MG63 (cell line): ENCODE measurements around the gene PKD1. TPM values are rescaled to one million over a fixed set of nuclear protein-coding genes. Genes with fewer than 3 reads are reported as not detected.

Source experiments
- DNase-seq: peaks from one replicate; pipeline ENCODE4 v3.0.0-alpha.2; 2020
- H3K27me3 ChIP-seq: fragments of 250-450 bp; sonication (Bioruptor Pico); 2 replicates; pipeline ENCODE4 v1.5.1; 2020; ENCODE audit warnings: mild to moderate bottlenecking, moderate library complexity
- H3K36me3 ChIP-seq: fragments of 250-450 bp; sonication (Bioruptor Pico); 2 replicates; pipeline ENCODE4 v1.5.1; 2020; ENCODE audit warnings: mild to moderate bottlenecking, moderate library complexity
- H3K4me3 ChIP-seq: fragments of 250-450 bp; sonication (Bioruptor Pico); 2 replicates; pipeline ENCODE4 v1.5.1; 2020; ENCODE audit warnings: mild to moderate bottlenecking, moderate library complexity
- H3K9me3 ChIP-seq: fragments of 250-450 bp; sonication (Bioruptor Pico); 2 replicates; pipeline ENCODE4 v1.5.1; 2020; ENCODE audit warnings: mild to moderate bottlenecking, moderate library complexity
- total RNA-seq: library from RNA; depleted of rRNA; stranded (reverse); fragments of >200 nt; shearing (Covaris generic); gene quantifications from 2 replicates; pipeline ENCODE4 v1.2.3, GENCODE V29; 2014; ENCODE audit warnings: low replicate concordance

Gene PKD1
- total RNA-seq, 1 experiment from 2014 or later = 106 TPM

DNA sequence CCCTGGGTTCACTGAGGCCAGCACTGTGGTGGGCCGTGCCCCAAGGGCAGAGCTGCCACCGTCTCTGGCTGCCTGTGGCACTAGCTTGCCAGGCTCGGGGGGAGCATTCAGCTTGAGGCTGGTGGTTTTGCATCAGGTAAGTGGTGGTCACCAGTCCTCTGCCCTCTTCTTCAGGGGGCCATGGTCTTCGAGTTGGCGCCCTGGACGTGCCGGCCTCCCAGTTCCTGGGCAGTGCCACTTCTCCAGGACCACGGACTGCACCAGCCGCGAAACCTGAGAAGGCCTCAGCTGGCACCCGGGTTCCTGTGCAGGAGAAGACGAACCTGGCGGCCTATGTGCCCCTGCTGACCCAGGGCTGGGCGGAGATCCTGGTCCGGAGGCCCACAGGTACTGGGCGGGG, 55.7 kb downstream of the PKD1 start:
- H3K4me3 ChIP-seq = no peak overlapping the region
- H3K9me3 ChIP-seq = no peaks in the 10 kb centered on the region
- no peak for DNase-seq
- peaks cover 36% of the 10 kb centered on the region for H3K36me3 ChIP-seq
- no peaks in the 10 kb centered on the region for H3K27me3 ChIP-seq

DNA sequence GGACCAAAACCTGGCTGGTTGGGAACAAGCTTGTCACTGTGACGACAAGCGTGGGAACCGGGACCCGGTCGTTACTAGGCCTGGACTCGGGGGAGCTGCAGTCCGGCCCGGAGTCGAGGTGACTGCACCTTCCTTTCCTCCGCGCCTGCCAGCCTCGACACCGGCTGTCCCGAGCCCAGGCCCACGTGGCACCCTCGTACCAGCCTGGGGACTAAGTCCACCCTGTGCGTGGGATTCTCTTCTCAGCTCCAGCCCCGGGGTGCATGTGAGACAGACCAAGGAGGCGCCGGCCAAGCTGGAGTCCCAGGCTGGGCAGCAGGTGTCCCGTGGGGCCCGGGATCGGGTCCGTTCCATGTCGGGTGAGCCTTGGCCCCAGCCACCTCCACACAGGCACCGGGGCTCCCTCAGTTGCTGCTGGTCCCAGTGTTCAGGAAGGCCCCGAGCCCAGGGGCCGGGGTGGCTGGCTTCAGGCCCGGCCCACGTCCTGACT, 56.3 kb downstream of the PKD1 start:
- DNase-seq = no peak
- Histone ChIP-seq H3K27me3 (no peaks in the 10 kb centered on the region), H3K4me3 (no peak overlapping the region), H3K36me3 (peaks cover 32% of the 10 kb centered on the region), H3K9me3 (no peaks in the 10 kb centered on the region)

DNA sequence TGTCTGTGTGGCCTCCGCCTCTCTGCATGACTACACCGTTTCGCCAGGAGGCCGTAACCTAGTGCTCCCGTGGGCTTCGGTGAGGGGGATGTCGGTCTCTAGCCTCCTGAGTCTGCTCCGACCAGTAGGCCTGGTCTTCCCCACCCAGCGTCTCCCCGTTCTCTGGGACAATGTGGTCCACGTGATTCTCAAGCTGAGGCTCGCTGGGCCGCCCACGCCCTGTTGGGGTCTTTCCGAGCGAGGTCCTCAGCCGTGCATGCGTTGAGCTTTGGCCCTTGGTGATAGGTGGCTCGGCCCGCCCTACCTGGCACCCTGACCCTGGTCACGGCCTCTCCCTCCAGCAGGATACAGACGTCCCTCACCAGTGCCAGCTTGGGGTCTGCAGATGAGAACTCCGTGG, 57.0 kb downstream of the PKD1 start:
- no peak for DNase-seq
- no peaks in the 10 kb centered on the region for H3K9me3 ChIP-seq
- H3K4me3 ChIP-seq = no peak overlapping the region
- peaks cover 30% of the 10 kb centered on the region for H3K36me3 ChIP-seq
- H3K27me3 ChIP-seq = no peaks in the 10 kb centered on the region

DNA sequence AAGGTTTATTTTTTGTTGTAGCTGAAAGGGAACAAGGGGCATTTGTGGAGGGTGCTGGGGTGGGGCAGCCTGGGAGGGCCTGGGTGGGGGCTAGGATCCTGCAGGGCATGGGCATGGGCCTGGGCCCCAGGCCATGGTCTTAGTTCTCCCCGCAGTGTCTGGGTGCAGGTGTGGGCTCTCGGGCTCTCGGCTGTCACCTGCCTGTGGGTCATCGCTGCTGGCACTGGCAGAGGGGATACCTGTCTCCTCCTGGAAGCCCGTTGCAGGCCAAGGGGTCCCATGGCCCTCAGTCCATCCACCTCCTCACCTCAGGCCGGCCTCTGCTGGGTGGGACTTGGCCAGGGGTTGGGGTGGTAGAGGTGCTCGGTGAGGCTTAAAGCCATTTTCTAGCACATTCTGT, 57.6 kb downstream of the PKD1 start:
- no peaks in the 10 kb centered on the region for H3K9me3 ChIP-seq
- DNase-seq = no peak
- no peak overlapping the region for H3K4me3 ChIP-seq
- H3K27me3 ChIP-seq = no peaks in the 10 kb centered on the region
- H3K36me3 ChIP-seq = peaks cover 35% of the 10 kb centered on the region

DNA sequence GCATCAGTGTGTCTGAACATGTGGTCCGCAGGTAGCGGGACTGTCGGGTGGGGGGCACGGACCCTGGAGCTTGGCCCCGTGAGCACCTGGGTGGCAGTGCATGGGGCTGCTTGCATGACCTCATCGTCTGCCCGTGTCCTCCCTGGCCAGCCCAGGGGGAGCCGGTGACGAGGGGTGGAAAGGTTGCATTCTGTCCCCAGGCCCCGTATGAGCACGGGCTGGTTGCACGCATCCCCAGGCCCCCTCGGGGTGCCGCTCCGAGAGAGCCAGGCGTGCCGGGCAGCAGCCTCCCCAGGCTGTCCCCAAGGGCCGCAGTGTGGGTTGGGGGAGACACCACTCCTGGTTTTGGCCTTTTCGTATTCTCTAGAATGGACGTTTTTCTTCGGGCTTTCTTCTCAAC, 58.0 kb downstream of the PKD1 start:
- Histone ChIP-seq H3K36me3 (peaks cover 39% of the 10 kb centered on the region), H3K27me3 (no peaks in the 10 kb centered on the region), H3K9me3 (no peaks in the 10 kb centered on the region), H3K4me3 (no peak overlapping the region)
- DNase-seq = no peak

DNA sequence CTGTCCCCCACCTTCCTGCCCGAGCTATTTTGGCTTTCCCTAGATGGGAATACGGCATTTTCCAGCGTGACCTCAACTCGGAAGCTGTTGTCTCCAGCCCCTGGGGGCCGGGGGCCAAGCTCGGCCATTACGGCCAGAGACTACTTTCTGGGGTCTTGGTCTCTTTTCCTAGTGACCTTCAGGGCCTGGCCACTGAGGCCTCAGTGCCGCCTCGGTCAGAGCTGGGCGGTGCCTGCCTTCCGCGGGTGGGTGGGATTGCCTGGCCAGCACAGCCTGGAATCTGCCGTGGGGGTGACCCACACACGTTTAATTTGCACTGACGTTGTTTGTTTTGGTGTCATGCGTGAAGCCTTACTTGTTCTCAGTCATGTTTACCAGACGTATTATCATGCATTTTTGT, 58.7 kb downstream of the PKD1 start:
- H3K4me3 ChIP-seq = no peak overlapping the region
- H3K27me3 ChIP-seq = no peaks in the 10 kb centered on the region
- peaks cover 34% of the 10 kb centered on the region for H3K36me3 ChIP-seq
- no peak for DNase-seq
- no peaks in the 10 kb centered on the region for H3K9me3 ChIP-seq

DNA sequence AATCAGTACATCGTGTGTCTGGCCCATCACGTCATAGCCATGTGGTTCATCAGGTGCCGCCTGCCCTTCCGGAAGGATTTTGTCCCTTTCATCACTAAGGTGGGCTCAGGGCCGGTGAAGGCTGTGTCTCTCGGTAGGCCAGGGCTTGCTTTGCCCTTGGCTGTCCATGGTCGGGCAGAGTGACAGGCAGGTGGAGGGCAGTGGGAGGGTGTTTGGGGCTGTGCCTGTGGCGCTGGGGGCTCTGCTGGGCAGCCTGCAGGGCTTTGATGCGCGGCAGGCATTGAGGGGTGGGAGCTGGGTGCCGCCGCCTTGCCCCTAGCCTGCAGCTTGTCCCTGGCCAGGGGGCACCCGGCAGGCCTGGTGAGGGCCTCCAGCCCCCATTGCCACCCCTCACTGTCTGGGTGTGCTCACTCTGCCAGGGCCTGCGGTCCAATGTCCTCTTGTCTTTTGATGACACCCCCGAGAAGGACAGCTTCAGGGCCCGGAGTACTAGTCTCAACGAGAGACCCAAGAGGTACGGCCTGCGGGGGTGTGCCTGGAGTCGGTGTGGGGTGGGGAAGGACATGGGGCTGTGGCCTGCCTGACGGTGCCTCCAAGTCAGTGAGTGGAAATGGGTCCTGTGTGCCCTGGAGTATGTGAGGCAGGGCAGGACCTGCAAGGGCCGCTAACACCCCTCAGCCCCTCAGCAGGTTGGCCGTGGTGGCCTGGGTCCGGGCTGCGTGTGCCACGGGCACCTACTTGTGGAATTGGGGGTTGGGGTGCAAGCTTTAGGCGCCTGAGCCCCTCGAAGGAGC, 59.4 kb downstream of the PKD1 start:
- H3K9me3 ChIP-seq = no peaks in the 10 kb centered on the region
- H3K4me3 ChIP-seq = no peak overlapping the region
- H3K27me3 ChIP-seq = no peaks in the 10 kb centered on the region
- peaks cover 30% of the 10 kb centered on the region for H3K36me3 ChIP-seq
- DNase-seq = no peak

DNA sequence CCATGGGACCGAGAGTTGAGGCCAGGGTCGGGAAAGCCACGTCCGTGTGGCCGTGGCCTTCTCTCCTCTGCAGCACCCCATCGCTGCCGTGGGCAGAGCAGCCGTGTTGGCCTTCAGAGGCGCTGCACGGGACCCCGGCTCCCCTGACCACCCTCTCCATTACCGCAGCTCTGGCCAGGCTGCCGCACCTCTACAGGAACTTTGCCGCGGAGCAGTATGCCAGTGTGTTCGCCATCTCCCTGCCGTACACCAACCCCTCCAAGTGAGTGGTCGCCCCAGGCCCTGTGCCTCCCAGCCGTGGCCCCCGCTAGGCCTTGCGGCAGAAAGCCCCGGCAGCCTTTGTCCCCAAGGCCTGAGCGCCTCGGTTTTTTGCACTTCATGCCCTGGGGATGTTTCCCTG, 60.1 kb downstream of the PKD1 start:
- DNase-seq = no peak
- Histone ChIP-seq H3K9me3 (no peaks in the 10 kb centered on the region), H3K4me3 (no peak overlapping the region), H3K36me3 (peaks cover 29% of the 10 kb centered on the region), H3K27me3 (no peaks in the 10 kb centered on the region)

DNA sequence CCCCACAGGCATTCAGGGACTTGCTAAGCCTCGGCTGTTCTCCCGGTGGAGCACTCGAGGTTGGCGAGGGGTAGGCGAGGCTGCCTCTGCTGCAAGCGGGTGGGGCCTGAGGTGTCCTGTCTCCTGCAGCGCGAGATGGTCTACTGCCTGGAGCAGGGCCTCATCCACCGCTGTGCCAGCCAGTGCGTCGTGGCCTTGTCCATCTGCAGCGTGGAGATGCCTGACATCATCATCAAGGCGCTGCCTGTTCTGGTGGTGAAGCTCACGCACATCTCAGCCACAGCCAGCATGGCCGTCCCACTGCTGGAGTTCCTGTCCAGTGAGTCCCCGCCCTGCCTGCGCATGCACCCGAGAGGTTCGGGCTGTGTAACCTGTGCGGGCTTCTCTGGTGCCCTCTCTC, 61.6 kb downstream of the PKD1 start:
- no peaks in the 10 kb centered on the region for H3K9me3 ChIP-seq
- no peak for DNase-seq
- no peaks in the 10 kb centered on the region for H3K27me3 ChIP-seq
- H3K36me3 ChIP-seq = peaks cover 34% of the 10 kb centered on the region
- no peak overlapping the region for H3K4me3 ChIP-seq

DNA sequence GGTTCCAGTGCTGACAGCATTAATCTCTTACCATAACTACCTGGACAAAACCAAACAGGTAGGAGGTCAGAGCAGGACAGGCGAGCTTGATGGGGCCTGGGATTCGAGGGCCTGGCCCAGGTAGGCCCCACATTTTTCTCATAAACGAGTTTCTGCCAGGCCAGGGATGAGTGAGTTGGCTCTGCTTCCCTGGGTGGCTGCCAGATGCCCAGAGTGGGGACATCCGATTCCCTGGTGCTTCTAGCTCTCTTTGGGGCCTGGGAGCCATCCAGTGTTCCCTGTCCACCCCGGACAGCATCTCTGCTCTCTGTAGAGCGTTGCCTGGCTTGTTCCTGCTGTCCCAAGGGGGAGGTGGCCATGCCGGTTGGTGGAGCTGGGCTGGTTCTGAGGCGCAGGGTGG, 62.8 kb downstream of the PKD1 start:
- H3K9me3 ChIP-seq = no peaks in the 10 kb centered on the region
- H3K4me3 ChIP-seq = no peak overlapping the region
- no peak for DNase-seq
- peaks cover 32% of the 10 kb centered on the region for H3K36me3 ChIP-seq
- no peaks in the 10 kb centered on the region for H3K27me3 ChIP-seq

DNA sequence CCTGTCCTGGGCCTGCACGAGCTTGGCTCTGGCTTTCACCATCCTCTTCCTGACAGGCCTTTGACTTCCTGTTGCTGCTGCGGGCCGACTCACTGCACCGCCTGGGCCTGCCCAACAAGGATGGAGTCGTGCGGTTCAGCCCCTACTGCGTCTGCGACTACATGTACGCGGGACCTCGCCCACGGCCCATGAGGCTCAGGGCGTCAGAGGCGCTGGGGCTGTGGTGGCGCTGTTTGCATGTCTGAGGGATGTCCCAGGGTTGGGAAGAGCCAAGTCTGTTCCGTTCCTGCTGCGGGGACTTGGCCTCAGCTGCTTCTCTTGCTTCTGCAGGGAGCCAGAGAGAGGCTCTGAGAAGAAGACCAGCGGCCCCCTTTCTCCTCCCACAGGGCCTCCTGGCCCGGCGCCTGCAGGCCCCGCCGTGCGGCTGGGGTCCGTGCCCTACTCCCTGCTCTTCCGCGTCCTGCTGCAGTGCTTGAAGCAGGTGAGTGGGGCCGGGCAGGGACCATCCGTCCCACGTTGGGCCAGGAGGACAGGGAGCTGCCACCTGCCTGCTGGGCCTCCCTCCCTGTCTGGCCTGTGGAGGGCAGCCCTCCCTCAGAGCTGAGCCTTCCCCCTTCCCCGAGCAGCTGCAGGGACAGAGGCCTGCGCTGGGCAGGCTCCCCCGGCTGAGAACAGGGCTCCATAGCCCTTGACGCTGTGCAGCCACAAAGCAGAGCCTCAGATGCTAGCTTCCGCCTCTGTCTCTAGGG, 64.1 kb downstream of the PKD1 start:
- no peak for DNase-seq
- no peak overlapping the region for H3K4me3 ChIP-seq
- H3K27me3 ChIP-seq = no peaks in the 10 kb centered on the region
- peaks cover 32% of the 10 kb centered on the region for H3K36me3 ChIP-seq
- H3K9me3 ChIP-seq = no peaks in the 10 kb centered on the region

DNA sequence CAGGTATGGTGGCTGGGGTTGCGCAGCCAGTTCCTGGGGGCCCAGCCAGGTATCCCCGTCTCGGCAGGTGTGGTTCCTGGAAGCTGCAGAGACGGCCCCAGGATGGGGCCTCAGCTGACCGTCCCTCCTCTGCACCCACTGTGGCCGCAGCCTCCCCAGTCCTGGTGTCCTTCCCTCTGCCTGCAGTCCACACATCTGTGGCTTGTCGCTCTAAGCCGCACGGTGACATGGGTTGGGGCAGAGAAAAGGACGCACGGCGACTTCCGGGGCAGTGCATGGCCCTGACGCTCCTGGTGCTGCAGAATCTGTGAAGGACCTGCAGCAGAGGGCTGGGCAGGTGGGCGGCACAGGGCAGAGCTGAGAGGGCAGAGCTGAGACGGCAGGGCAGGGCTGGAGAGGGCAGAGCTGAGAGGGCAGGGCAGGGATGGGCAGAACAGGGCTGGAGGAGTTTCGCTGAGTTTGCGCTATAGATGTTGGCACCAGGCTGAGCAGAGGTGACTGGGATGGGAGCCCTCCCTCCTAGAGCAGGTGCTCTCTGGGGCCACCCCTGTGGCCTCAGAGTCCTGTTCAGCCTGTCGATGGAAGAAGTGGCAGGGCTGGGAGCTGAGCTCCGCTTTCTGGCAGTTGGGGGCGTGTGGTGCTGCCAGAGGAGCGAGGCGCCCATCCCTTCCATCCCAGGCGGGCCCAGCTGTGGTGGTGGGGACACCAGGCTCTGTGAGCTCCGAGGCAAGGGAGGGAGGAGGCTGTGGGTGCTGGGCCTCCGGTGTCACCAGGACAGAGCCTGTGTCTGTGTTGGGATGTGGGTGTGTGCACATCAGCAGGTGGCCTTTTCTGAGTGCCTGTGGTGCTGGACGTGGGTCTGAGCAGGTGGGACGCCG, 64.9 kb downstream of the PKD1 start:
- no peak for DNase-seq
- Histone ChIP-seq H3K4me3 (no peak overlapping the region), H3K36me3 (peaks cover 36% of the 10 kb centered on the region), H3K27me3 (no peaks in the 10 kb centered on the region), H3K9me3 (no peaks in the 10 kb centered on the region)

DNA sequence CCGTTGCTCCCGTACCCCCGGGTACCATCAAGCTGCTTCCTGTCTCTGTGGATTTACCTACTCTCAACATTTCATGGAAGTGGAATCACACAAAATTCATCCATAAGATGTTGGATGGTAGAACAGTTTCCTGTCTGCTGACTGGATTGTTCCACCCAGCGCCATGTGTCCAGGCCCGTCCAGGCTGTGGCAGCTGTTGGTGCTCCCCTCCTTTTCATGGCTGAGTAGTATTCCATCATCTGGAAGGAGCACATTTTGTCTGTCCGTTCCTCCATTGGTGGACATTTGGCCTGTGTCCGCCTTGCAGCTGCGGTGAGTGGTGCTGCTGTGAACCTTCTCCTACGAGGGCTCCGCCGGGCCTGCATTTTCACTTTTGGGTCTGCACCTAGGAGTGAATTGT, 69.6 kb downstream of the PKD1 start:
- Histone ChIP-seq H3K36me3 (peaks cover 30% of the 10 kb centered on the region), H3K27me3 (no peaks in the 10 kb centered on the region), H3K4me3 (no peak overlapping the region), H3K9me3 (no peaks in the 10 kb centered on the region)
- DNase-seq = no peak

DNA sequence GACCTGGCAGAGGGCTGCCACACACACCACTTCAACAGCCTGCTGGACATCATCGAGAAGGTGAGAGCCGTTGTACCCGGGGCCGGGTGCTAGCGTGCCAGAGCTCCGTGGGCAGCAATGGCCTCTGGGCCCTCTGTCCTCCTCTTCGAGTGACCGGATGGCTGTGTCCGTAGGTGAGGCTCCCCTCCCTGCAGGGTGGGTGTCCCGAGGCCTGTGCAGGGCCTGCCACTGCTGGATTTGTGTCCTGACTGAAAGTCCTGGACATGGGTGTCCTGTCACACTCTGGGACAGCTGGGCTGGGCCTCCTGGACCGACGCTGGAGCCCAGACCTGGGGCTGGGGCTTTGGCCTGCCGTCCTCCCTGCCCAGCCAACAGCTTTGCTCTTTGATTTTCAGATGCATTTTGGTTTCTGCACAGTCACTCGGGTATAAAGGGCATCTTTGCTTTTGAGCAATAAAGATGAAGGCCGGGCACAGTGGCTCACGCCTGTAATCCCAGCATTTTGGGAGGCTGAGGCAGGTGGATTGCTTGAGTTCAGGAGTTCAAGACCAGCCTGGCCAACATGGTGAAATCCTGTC, 71.2 kb downstream of the PKD1 start:
- H3K27me3 ChIP-seq = no peaks in the 10 kb centered on the region
- DNase-seq = no peak
- H3K4me3 ChIP-seq = no peak overlapping the region
- no peaks in the 10 kb centered on the region for H3K9me3 ChIP-seq
- peaks cover 26% of the 10 kb centered on the region for H3K36me3 ChIP-seq

DNA sequence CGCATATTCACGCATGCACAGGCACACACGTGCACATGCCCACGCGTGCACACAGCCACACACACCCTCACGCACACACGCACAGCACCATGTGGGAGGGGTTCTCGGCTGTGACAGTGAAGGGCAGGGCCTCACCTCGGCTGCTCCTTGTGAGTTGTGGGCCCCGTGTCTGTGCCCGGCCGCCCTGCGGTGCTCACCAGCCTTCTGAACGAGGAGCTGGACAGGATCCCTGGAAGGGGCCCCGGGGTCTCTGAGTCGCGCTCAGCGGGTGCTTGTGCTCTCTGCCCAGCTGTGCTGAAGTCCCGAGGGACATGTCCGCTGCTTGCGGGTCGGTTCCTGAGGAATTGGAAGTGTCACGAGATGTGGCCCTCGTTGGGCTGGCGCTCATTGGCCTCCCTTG, 71.8 kb downstream of the PKD1 start:
- DNase-seq = no peak
- no peak overlapping the region for H3K4me3 ChIP-seq
- H3K36me3 ChIP-seq = peaks cover 26% of the 10 kb centered on the region
- no peaks in the 10 kb centered on the region for H3K9me3 ChIP-seq
- H3K27me3 ChIP-seq = no peaks in the 10 kb centered on the region

DNA sequence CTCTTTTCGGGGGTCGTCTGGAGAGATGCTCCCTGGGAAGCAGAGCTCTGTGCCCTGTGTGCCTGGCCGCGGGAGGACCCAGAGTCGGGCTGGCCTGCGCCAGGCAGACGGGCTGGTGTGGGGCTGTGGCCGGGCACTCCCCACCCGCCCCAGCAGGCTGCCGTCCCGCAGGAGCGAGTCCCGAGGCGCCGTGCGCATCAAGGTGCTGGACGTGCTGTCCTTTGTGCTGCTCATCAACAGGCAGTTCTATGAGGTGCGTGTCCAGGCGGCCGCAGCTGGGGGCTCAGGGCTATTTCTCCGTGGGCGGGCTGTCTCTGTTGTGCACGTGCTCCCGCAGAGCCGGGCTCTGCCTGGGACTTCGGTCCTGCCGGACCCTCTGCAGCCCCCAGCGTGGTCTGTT, 72.9 kb downstream of the PKD1 start:
- DNase-seq = no peak
- Histone ChIP-seq H3K27me3 (no peaks in the 10 kb centered on the region), H3K9me3 (no peaks in the 10 kb centered on the region), H3K36me3 (peaks cover 30% of the 10 kb centered on the region), H3K4me3 (no peak overlapping the region)

DNA sequence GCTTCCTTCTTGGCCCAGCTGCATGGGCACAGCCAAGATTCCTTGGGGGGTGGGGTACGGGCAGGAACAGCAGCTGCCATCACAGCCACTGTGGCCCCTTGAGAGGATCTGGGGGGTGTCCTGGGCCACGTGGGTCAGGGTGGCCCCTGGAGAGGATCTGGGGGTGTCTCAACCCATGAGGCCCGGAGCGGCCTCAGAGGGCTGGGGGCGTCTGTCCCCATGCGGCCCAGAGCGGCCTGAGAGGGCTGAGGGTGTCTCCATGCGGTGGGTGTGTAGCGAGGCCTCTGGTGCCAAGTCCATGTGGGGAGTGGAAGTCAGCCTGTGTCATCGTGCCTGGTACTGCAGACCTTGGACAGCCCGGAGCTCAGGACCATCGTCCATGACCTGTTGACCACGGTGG, 74.2 kb downstream of the PKD1 start:
- no peak for DNase-seq
- no peak overlapping the region for H3K4me3 ChIP-seq
- H3K9me3 ChIP-seq = no peaks in the 10 kb centered on the region
- no peaks in the 10 kb centered on the region for H3K27me3 ChIP-seq
- H3K36me3 ChIP-seq = peaks cover 37% of the 10 kb centered on the region
